ENCODE data around the gene LRMDA.
"Not testable (repeated sequence)": the region's sequence is repeated elsewhere in the genome, so short reads cannot be mapped to it uniquely, and the experiment has no call there.

Gene LRMDA

DNA sequence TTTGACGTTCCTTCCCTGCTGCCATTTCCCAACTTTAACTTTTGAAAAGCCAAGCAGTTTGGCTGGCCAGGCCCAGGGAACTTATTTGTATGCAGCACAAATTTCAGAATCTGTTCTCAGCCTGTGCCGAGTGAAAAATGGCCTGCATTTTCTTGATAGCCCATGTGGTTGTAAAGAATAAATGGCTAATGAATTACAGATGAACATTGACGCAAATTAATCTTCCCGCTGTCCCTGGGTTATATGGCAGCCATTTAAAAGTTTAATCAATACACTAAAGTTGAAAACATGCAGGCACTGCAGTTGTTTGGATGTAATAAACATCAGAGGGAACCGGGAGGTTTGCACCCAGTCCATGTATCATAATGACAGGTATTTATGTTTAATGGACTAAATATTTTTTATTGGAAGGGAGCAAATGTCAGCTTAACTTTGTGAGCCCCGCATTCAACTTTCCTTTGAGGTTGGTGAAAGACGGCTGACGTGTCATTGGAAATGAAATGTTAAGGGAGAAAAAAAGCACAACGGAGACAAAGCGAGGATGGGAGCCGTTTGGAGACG lies 1092.4 kb downstream of the LRMDA start:
- in situ Hi-C loops (cut with MboI; ENCODE audit: low pct_unique_long_range_greater_than_20kb, low sequenced_read_pairs): no loop called here

DNA sequence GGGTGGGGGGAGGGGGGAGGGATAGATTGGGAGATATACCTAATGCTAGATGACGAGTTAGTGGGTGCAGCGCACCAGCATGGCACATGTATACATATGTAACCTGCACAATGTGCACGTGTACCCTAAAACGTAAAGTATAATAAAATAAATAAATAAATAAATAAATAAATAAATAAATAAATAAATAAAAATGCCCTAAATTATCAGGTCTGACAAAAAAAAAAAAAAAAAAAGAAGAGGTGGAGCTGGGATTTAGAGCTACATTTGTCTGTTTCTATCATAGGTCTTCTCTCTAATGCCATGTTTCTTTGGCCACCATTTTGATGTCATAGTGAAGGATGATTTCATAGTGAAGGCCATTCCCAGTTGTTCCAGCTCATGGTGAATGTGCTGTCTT lies 1095.4 kb downstream of the LRMDA start:
- DNase-seq; in situ Hi-C loops (cut with MboI; ENCODE audit: low pct_unique_long_range_greater_than_20kb, low sequenced_read_pairs): not testable (repeated sequence)

More for the DNA sequence above, 1092.4 kb downstream of the LRMDA start:
- DNase-seq: no peak

DNA sequence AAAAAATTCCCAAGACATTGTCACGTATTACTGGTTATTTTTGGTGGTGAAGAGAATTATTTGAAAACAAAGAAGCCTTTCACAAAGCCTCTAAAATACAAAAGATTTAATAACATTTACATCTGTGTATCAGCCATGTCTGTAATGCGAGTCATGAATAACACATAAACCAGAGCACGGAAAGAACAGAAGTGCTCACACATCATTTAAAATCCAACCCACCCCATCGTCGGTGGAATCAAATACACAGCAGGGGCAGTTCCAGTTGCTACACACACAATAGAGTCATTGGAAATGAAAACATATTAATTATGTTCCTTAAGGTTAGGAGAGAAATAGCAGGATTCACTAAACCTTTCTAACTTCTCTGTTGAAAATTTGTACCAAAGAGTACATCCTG lies 1108.9 kb downstream of the LRMDA start:
- no peak for DNase-seq
- in situ Hi-C loops (cut with MboI; ENCODE audit: low pct_unique_long_range_greater_than_20kb, low sequenced_read_pairs): no loop called here

DNA sequence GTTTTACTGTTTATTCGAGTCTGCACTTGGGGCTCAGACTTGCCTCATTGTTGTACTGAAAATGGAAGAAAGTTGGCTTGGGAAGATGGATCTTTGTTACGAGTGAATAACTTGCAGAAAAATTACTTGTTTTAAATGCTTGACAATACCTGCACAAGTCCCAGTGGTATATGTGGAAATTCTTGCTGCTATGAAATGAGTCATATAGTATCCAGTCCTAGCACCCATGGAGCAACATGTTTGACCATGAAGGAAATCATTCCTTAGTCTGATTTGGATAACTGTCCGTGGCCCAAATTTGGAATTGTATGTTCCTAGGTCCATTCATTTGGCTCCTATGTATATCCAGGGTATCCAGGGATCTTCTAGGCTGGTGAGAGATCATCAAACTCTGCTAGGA lies 1109.4 kb downstream of the LRMDA start:
- no peak for DNase-seq
- in situ Hi-C loops (cut with MboI; ENCODE audit: low pct_unique_long_range_greater_than_20kb, low sequenced_read_pairs): no loop called here

GRCh38 chr10:76541852-76542251 lies 1110.4 kb downstream of the LRMDA start:
- in situ Hi-C loops (cut with MboI; ENCODE audit: low pct_unique_long_range_greater_than_20kb, low sequenced_read_pairs): no loop called here
- no peak for DNase-seq

DNA sequence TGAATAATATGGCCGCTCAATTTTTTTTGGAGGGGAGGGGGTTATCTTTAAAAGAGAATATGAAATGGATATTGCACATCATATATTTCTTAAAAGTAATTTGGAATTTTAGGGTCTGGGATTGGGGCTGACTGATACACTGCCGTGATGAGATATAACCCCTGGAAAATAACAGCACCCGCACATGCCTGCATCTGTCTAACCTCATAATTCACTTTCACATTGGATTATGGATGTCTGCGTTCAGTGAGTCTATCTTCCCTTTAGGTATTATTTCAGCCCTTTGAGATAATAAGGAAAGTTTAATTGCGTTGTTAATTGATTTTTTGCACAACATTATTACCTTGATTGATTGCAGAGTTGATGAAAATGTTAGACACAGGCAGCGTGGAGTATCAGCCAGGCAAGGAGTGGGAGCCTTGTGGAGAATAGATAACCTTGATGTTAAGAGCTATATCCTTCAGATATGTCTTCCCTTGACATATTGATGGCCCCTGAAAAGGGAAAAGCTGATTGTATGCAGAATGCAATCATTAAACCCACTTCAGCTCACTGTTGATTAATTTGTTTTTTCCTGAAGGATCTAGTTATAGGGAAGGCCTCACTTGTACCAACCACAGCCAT lies 1111.0 kb downstream of the LRMDA start:
- DNase-seq: no peak
- in situ Hi-C loops (cut with MboI; ENCODE audit: low pct_unique_long_range_greater_than_20kb, low sequenced_read_pairs): no loop called here

DNA sequence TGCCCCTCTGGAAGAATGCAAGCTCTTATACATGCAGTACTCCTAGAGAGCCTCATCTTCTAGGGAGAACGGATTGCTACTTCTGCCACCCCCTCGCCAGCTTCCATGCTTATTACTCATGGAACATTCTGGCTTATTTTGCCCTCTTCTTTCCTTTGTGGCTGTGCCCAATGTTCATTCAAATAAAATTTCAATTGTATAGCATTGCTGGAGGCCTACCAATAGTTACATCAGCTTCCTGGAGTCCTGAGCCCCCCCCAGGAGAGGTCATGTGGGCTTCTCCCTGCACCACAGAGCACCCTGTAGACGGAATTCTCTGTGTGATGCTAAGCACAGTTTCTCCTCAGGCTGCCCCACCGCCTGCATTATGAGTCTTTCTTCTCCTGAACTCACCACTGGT lies 1112.2 kb downstream of the LRMDA start:
- in situ Hi-C loops (cut with MboI; ENCODE audit: low pct_unique_long_range_greater_than_20kb, low sequenced_read_pairs): no loop called here
- DNase-seq: no peak

- in situ Hi-C loops (cut with MboI; ENCODE audit: low pct_unique_long_range_greater_than_20kb, low sequenced_read_pairs): no loop called here
- DNase-seq: no peak
These were observed 1113.4 kb downstream of the LRMDA start for GRCh38 chr10:76544789-76545188.

GRCh38 chr10:76546411-76546810 lies 1115.0 kb downstream of the LRMDA start:
- in situ Hi-C loops (cut with MboI; ENCODE audit: low pct_unique_long_range_greater_than_20kb, low sequenced_read_pairs): no loop called here
- DNase-seq: no peak

- DNase-seq: peak; percentile 77
- in situ Hi-C loops (cut with MboI; ENCODE audit: low pct_unique_long_range_greater_than_20kb, low sequenced_read_pairs): no loop called here
These were observed 1116.0 kb downstream of the LRMDA start for GRCh38 chr10:76547352-76547972.

DNA sequence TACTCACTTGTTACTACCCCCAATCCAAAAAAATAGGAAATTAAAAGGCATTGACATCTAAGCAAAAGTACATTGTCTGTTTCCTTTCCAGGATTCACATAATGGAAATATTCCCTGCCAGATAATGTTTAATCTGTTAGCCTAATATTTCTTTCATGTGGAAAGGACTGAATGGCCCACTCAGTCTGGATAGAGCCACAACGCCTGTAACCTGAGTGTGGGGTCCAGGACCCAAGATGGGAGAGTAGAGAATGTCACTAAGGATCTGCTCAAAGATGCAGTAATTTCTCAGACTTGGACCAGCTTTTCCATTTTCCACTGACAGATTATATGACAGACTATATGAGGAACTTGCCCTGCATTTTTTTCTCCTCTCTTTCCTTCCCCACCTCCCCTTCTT lies 1117.3 kb downstream of the LRMDA start:
- in situ Hi-C loops (cut with MboI; ENCODE audit: low pct_unique_long_range_greater_than_20kb, low sequenced_read_pairs): no loop called here
- DNase-seq: no peak

DNA sequence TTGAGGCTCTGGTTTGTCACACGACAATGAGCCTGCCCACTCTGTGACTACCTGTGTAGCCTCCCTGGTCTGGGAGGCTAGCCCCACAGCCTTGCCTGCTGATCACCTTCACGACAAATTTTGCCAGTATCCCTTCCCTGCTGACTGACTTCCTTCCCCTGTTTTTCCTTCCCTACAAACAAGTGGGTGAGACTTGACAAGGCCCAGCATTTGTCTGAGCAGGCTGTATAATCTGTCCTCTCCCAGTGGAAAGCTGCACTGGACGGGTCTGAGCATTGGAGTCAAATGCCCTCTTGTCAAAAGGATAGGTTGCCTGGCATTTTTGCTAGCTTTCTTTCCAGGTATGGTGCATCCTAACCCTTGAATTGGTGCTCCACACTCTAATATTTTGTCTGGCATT lies 1117.7 kb downstream of the LRMDA start:
- no peak for DNase-seq
- in situ Hi-C loops (cut with MboI; ENCODE audit: low pct_unique_long_range_greater_than_20kb, low sequenced_read_pairs): no loop called here

DNA sequence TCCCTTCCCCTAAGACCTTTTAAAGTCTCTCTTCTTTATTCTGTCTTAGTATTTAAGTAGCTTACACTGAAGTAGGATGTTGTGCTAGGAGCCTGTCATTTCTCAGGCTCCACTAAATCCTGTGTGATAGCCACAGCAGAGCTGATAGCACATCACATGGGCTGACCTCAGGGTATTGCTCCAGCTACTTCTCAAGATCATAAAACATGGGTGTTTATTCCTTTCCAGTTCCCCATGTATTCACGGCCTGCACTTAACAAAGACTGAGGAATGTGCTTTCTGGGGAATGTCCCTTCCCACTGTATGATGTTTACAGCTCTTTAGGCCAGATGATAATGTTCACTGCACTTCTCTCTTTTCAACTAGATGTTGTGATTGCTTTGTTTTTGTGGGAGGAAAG lies 1119.4 kb downstream of the LRMDA start:
- DNase-seq: no peak
- in situ Hi-C loops (cut with MboI; ENCODE audit: low pct_unique_long_range_greater_than_20kb, low sequenced_read_pairs): no loop called here

DNA sequence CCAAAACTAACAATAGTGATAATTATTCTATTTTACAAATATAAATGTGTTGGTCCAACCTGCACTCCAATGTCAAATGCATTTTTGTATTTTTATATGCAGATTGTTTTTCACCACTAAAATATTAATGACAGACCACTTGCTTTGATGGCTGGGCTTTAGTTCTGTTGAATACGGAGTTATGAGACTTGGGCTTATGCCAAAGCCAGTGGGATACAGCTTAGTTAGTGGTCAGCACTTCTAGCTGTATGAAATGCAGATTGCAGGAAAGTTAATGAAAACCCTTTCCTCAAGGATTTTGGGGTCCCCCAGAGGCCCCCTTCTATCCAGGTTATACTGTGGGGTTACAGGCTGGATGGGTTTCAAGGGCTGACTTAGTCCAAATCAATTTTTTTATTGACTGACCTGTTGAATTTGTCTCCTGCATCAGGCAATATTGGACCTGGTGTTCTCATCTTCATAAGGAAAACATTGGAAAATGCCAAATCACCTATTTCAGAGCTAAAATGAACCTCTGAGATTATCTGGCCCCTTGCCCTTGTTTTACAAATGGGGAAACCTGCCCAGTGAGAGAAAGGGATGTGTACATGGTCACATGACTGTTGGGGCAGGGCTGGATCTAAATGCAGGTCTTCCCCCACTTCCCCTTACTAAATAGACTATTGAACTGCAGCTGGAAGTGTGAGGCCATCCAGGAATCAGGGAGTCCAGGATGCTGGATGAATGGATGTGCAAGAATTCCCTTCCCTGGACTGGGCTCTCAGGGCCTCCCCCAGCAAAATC lies 1120.9 kb downstream of the LRMDA start:
- in situ Hi-C loops (cut with MboI; ENCODE audit: low pct_unique_long_range_greater_than_20kb, low sequenced_read_pairs): no loop called here
- DNase-seq: no peak

- DNase-seq: no peak
These were observed 1122.0 kb downstream of the LRMDA start for GRCh38 chr10:76553263-76554032.

DNA sequence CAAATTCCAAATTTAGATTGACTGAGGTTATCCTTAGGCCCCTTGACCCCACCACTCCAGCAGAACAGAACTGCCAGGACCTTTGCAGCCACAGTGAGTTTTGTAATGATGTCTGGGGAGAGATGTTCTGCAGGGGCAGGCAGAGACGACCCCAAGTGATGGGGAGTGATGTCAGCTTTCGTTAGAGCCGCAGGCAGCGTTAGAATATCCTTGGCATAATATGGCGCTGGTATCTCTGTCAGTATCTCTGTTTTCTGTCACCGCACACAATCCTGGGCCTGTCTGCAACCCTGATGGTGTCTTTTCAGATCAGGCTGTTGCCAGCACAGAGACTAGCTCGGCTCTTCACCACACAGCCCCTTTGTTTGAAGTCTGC lies 1122.6 kb downstream of the LRMDA start:
- in situ Hi-C loops (cut with MboI; ENCODE audit: low pct_unique_long_range_greater_than_20kb, low sequenced_read_pairs): no loop called here
- DNase-seq: no peak

More at GRCh38 chr10:76553263-76554032, 1122.0 kb downstream of the LRMDA start:
- in situ Hi-C loops (cut with MboI; ENCODE audit: low pct_unique_long_range_greater_than_20kb, low sequenced_read_pairs): no loop called here

- in situ Hi-C loops (cut with MboI; ENCODE audit: low pct_unique_long_range_greater_than_20kb, low sequenced_read_pairs): no loop called here
- no peak for DNase-seq
These were observed 1123.1 kb downstream of the LRMDA start for GRCh38 chr10:76554478-76554877.

- in situ Hi-C loops (cut with MboI; ENCODE audit: low pct_unique_long_range_greater_than_20kb, low sequenced_read_pairs): no loop called here
- DNase-seq: no peak
These were observed 1123.7 kb downstream of the LRMDA start for GRCh38 chr10:76555067-76555670.

DNA sequence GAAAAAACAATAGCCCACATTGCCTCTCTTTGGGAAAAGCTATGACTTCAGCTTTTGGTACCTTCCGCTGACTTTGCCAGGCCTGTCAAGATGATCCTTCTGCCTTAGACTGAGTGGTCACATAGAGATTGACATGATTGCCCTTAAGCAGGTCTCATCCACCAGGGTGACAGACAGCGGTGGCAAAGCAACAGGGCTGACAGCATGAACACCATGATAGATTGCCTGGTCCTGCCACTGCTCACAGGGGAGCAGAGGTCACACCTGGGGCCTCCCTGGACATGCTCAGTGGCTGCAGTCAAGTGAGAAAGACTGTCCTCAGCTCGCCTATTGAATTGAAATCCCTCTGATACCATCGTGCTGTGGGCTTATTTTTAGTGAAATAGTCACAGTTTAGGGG lies 1125.9 kb downstream of the LRMDA start:
- in situ Hi-C loops (cut with MboI; ENCODE audit: low pct_unique_long_range_greater_than_20kb, low sequenced_read_pairs): no loop called here
- no peak for DNase-seq
